ENCODE results near the gene ARMC8.

ARMC8 gene

GRCh38 chr3:138197524-138197923 is 10.4 kb downstream of the ARMC8 start:
- DNase-seq (ENCODE audit: low read depth, low spot score) = no peak

GRCh38 chr3:138199851-138200250 is 12.8 kb downstream of the ARMC8 start:
- no peak for DNase-seq (ENCODE audit: low read depth, low spot score)

- DNase-seq (ENCODE audit: low read depth, low spot score) = no peak
These were observed 13.3 kb downstream of the ARMC8 start for GRCh38 chr3:138200424-138200823.

GRCh38 chr3:138202945-138203701 is 16.0 kb downstream of the ARMC8 start:
- no peak for DNase-seq (ENCODE audit: low read depth, low spot score)

GRCh38 chr3:138203938-138204337 is 16.8 kb downstream of the ARMC8 start:
- no peak for DNase-seq (ENCODE audit: low read depth, low spot score)

- DNase-seq (ENCODE audit: low read depth, low spot score) = no peak
These were observed 18.4 kb downstream of the ARMC8 start for GRCh38 chr3:138205527-138205926.

- DNase-seq (ENCODE audit: low read depth, low spot score) = no peak
These were observed 19.1 kb downstream of the ARMC8 start for GRCh38 chr3:138206196-138206595.

GRCh38 chr3:138210528-138210927 is 23.4 kb downstream of the ARMC8 start:
- DNase-seq (ENCODE audit: low read depth, low spot score) = no peak

GRCh38 chr3:138213398-138214085 is 26.4 kb downstream of the ARMC8 start:
- DNase-seq (ENCODE audit: low read depth, low spot score) = no peak

- DNase-seq (ENCODE audit: low read depth, low spot score) = no peak
These were observed 32.2 kb downstream of the ARMC8 start for GRCh38 chr3:138219255-138219654.

- no peak for DNase-seq (ENCODE audit: low read depth, low spot score)
These were observed 33.1 kb downstream of the ARMC8 start for GRCh38 chr3:138220242-138220641.

- no peak for DNase-seq (ENCODE audit: low read depth, low spot score)
These were observed 33.7 kb downstream of the ARMC8 start for GRCh38 chr3:138220788-138221187.

- DNase-seq (ENCODE audit: low read depth, low spot score) = no peak
These were observed 35.2 kb downstream of the ARMC8 start for GRCh38 chr3:138222131-138222941.

GRCh38 chr3:138222942-138223287 is 35.8 kb downstream of the ARMC8 start:
- no peak for DNase-seq (ENCODE audit: low read depth, low spot score)

- peak; percentile 20 for DNase-seq (ENCODE audit: low read depth, low spot score)
These were observed 40.5 kb downstream of the ARMC8 start for GRCh38 chr3:138227650-138228049.

GRCh38 chr3:138230525-138230924 is 43.4 kb downstream of the ARMC8 start:
- DNase-seq (ENCODE audit: low read depth, low spot score) = no peak

GRCh38 chr3:138232705-138233364 is 45.7 kb downstream of the ARMC8 start:
- DNase-seq (ENCODE audit: low read depth, low spot score) = no peak

- DNase-seq (ENCODE audit: low read depth, low spot score) = no peak
These were observed 47.5 kb downstream of the ARMC8 start for GRCh38 chr3:138234401-138235179.

GRCh38 chr3:138238711-138239110 is 51.6 kb downstream of the ARMC8 start:
- DNase-seq (ENCODE audit: low read depth, low spot score) = no peak

GRCh38 chr3:138241061-138241460 is 54.0 kb downstream of the ARMC8 start:
- no peak for DNase-seq (ENCODE audit: low read depth, low spot score)

- DNase-seq (ENCODE audit: low read depth, low spot score) = no peak
These were observed 54.6 kb downstream of the ARMC8 start for GRCh38 chr3:138241676-138242075.
